HFFc6 (cell line): Measurements from ENCODE around the gene AKTIP. TPM values are rescaled to one million over a fixed set of nuclear protein-coding genes. Genes with fewer than 3 reads are reported as not detected.

Source experiments
- DNase-seq: peaks from one replicate; pipeline ENCODE4 v3.0.0-alpha.2; 2018
- H3K27ac Mint-ChIP-seq: 2 replicates; pipeline ENCODE4 v1.8.0; 2020; ENCODE audit warnings: mild to moderate bottlenecking, mixed read lengths
- H3K27me3 Mint-ChIP-seq: 2 replicates; pipeline ENCODE4 v1.8.0; 2021; ENCODE audit warnings: mild to moderate bottlenecking, moderate library complexity, mixed read lengths; ENCODE audit not compliant: insufficient read depth
- H3K36me3 Mint-ChIP-seq: 2 replicates; pipeline ENCODE4 v1.8.0; 2021; ENCODE audit warnings: low read depth, mixed read lengths
- H3K4me1 Mint-ChIP-seq: 2 replicates; pipeline ENCODE4 v1.8.0; 2020; ENCODE audit warnings: low read depth, mixed read lengths
- H3K4me3 Mint-ChIP-seq: 2 replicates; pipeline ENCODE4 v1.8.0; 2020; ENCODE audit warnings: mild to moderate bottlenecking, moderate library complexity, mixed read lengths
- H3K9me3 Mint-ChIP-seq: 2 replicates; pipeline ENCODE4 v1.8.0; 2020; ENCODE audit warnings: mild to moderate bottlenecking, mixed read lengths
- CTCF ChIP-seq: fragments of 200-600 bp; sonication (generic); IDR thresholded peaks from 2 replicates; pipeline ENCODE4 v1.5.0; 2021; ENCODE audit warnings: antibody characterized with exemption, mild to moderate bottlenecking
- total RNA-seq, 6 experiments: library from RNA; stranded (reverse); fragmentation: NEBNext Ultra II Directional; extraction: Animal tissue kit (Norgen Biotek cat#: 25700); gene quantifications; 2 replicates in 1 of 6; 3 replicates in 5 of 6; pipeline ENCODE4 v1.2.3, GENCODE V29; 2021

Gene AKTIP
- total RNA-seq, 6 experiments from 2014 or later: 17.5 to 21.1 (median 19.6) TPM

DNA sequence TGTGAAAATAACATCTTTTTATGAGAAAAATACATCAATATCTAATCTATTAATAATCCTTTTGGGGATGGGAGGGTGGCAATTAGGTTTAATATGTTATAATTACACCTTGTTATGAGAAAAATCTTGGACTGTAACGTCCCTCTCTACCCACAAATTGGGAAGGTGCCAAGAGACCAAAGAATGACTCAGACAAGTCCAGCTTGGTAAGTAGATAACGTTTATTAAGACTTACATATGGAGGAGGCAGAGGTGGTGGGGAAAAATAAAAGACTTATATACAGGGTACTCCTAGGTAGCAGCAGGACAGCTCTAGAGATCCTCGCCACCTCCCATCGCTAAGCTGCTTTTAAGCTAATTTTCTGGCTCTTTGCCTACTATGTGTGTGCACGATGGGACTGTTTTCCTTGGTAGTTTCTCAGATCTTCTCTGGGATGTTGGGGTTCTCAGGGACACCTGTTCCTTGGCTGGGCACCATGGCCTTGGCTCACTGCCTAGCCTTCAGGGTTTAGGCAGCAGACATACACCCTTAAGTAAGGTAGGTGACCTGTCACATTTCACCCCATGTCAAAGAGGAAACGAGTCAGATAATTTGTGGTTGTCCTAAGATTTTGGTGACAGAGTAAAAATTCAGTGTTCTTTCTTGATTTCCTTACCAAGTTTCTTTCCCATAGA is 37.3 kb downstream of the AKTIP start:
- TF ChIP-seq CTCF: no peak
- Mint-ChIP-seq H3K4me1 (peaks cover 10% of the 10 kb centered on the region), H3K27me3 (no peaks in the 10 kb centered on the region), H3K36me3 (peaks cover 11% of the 10 kb centered on the region), H3K4me3 (no peak overlapping the region), H3K27ac (no peak overlapping the region), H3K9me3 (no peaks in the 10 kb centered on the region)
- peak; percentile 56 for DNase-seq

GRCh38 chr16:53458635-53459034 is 44.4 kb downstream of the AKTIP start:
- no peaks in the 10 kb centered on the region for H3K4me1 Mint-ChIP-seq

DNA sequence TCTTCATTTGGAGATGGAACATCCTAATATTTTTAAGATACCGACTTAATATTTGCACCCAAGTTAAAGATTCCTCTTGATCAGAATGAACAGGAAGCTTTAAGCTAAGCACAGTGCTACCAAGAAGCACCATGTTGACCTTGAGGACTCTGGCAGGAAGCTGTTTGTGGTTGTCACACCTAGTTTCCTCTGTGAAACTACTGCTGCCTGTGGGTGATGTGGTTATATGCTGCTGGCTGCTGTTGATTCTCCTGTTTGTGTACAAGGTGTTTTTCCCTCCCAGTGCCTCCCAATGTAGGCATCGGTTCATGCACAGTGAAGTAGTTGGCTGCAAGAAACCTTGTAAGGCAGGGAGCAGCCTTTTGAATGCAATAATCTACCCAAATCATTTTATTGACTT is 45.3 kb downstream of the AKTIP start:
- Mint-ChIP-seq H3K9me3 (no peaks in the 10 kb centered on the region), H3K4me3 (no peak overlapping the region), H3K36me3 (peaks cover 5% of the 10 kb centered on the region), H3K4me1 (no peaks in the 10 kb centered on the region), H3K27me3 (no peaks in the 10 kb centered on the region), H3K27ac (no peak overlapping the region)
- TF ChIP-seq CTCF: no peak
- DNase-seq: no peak

More at GRCh38 chr16:53458635-53459034, 44.4 kb downstream of the AKTIP start:
- H3K27me3 Mint-ChIP-seq: no peaks in the 10 kb centered on the region
- H3K36me3 Mint-ChIP-seq: peaks cover 5% of the 10 kb centered on the region
- no peak for TF ChIP-seq CTCF
- DNase-seq: no peak
- H3K9me3 Mint-ChIP-seq: no peaks in the 10 kb centered on the region
- H3K4me3 Mint-ChIP-seq: no peak overlapping the region
- H3K27ac Mint-ChIP-seq: no peak overlapping the region

DNA sequence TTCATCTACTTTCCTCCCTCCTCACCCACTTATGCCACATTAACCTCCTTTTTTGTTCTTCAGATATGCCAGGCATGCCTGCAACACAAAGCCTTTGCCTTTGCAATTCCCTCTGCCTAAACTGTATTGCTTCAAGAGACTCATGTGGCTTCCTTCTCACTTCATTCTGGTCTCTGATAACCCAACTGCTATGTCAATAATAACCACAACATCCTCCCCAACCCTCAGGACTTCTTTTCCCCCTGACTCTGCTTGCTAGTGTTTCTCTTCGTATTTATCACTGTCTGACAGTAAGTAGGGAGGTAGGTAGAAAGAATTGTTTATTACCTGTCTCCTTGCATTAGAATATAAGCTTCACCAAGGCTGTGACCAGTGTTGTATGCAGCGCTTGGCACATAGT is 46.4 kb downstream of the AKTIP start:
- H3K36me3 Mint-ChIP-seq: peaks cover 5% of the 10 kb centered on the region
- H3K27ac Mint-ChIP-seq: no peak overlapping the region
- DNase-seq: no peak
- no peaks in the 10 kb centered on the region for H3K9me3 Mint-ChIP-seq
- H3K4me1 Mint-ChIP-seq: no peaks in the 10 kb centered on the region
- H3K27me3 Mint-ChIP-seq: no peaks in the 10 kb centered on the region
- TF ChIP-seq CTCF: no peak
- no peak overlapping the region for H3K4me3 Mint-ChIP-seq

GRCh38 chr16:53453928-53454327 is 49.1 kb downstream of the AKTIP start:
- no peaks in the 10 kb centered on the region for H3K4me1 Mint-ChIP-seq
- no peak for DNase-seq
- no peak overlapping the region for H3K4me3 Mint-ChIP-seq
- no peak for TF ChIP-seq CTCF
- no peak overlapping the region for H3K27ac Mint-ChIP-seq
- H3K27me3 Mint-ChIP-seq: no peaks in the 10 kb centered on the region
- H3K36me3 Mint-ChIP-seq: peaks cover 5% of the 10 kb centered on the region
- no peaks in the 10 kb centered on the region for H3K9me3 Mint-ChIP-seq
